Neural cell (in vitro differentiated cells): Measurements from ENCODE around the gene DROSHA. TPM values are rescaled to one million over a fixed set of nuclear protein-coding genes. Genes with fewer than 3 reads are reported as not detected.
"Not testable (repeated sequence)": the region's sequence is repeated elsewhere in the genome, so short reads cannot be mapped to it uniquely, and the experiment has no call there.

Source experiments
- H2AFZ ChIP-seq: fragments of 200-600, 300-800 bp; sonication (generic), shearing (Covaris generic); 2 replicates; pipeline ENCODE4 v1.6.0; 2014; ENCODE audit warnings: low read depth, mild to moderate bottlenecking, antibody characterized with exemption, low read length, moderate library complexity
- H3F3A ChIP-seq: fragments of 200-600 bp; shearing (Covaris generic); 2 replicates; pipeline ENCODE4 v1.6.1; 2016; ENCODE audit warnings: mild to moderate bottlenecking, moderate library complexity, mixed read lengths, antibody characterized with exemption, low read length; ENCODE audit not compliant: insufficient read depth, poor library complexity, severe bottlenecking
- H3K27ac ChIP-seq: fragments of 200-600, 300-800 bp; sonication (generic), shearing (Covaris generic); 2 replicates; pipeline ENCODE4 v1.5.1; 2014; ENCODE audit warnings: mild to moderate bottlenecking, low read length, moderate library complexity
- H3K27me3 ChIP-seq: fragments of 300-800, 200-600 bp; sonication (generic), shearing (Covaris generic); 2 replicates; pipeline ENCODE4 v1.6.0; 2014; ENCODE audit warnings: mild to moderate bottlenecking, low read depth, low read length, moderate library complexity; ENCODE audit not compliant: insufficient read depth
- H3K36me3 ChIP-seq: fragments of 300-800, 200-600 bp; sonication (generic), shearing (Covaris generic); 2 replicates; pipeline ENCODE4 v1.5.1; 2014; ENCODE audit warnings: mild to moderate bottlenecking, antibody characterized with exemption, low read length, moderate library complexity; ENCODE audit not compliant: insufficient read depth
- H3K4me2 ChIP-seq: fragments of 300-800, 200-600 bp; sonication (generic), shearing (Covaris generic); 2 replicates; pipeline ENCODE4 v1.6.0; 2014; ENCODE audit warnings: mild to moderate bottlenecking, low read length
- H3K4me3 ChIP-seq: fragments of 300-800, 200-600 bp; sonication (generic), shearing (Covaris generic); 2 replicates; pipeline ENCODE4 v1.5.1; 2014; ENCODE audit warnings: mild to moderate bottlenecking, low read length, moderate library complexity
- H3K79me2 ChIP-seq: fragments of 200-600 bp; shearing (Covaris generic); replicated peaks from 2 replicates; pipeline ENCODE4 v1.6.0; 2014; ENCODE audit warnings: mild to moderate bottlenecking, low read length, moderate library complexity; ENCODE audit not compliant: insufficient read depth
- H3K9ac ChIP-seq: fragments of 300-800, 200-600 bp; sonication (generic), shearing (Covaris generic); 2 replicates; pipeline ENCODE4 v1.6.1; 2016; ENCODE audit warnings: mild to moderate bottlenecking, low read length, mixed read lengths
- H3K9me2 ChIP-seq: fragments of 200-600 bp; shearing (Covaris generic); 2 replicates; pipeline ENCODE4 v1.6.1; 2016; ENCODE audit warnings: mild to moderate bottlenecking, low read length, mixed read lengths; ENCODE audit not compliant: insufficient read depth
- H3K9me3 ChIP-seq: fragments of 200-600, 300-800 bp; sonication (generic), shearing (Covaris generic); 2 replicates; pipeline ENCODE4 v1.6.1; 2016; ENCODE audit warnings: mild to moderate bottlenecking, mixed run types, low read length, moderate library complexity, mixed read lengths
- H4K20me1 ChIP-seq: fragments of 200-600 bp; shearing (Covaris generic); 2 replicates; pipeline ENCODE4 v1.6.1; 2016; ENCODE audit warnings: mild to moderate bottlenecking, mixed run types; ENCODE audit not compliant: insufficient read depth
- CTCF ChIP-seq: fragments of 450-650 bp; IDR thresholded peaks from 2 replicates; pipeline ENCODE4 v1.5.1; 2014; ENCODE audit warnings: antibody characterized with exemption, mild to moderate bottlenecking, moderate library complexity; ENCODE audit not compliant: poor library complexity, severe bottlenecking
- EP300 ChIP-seq: fragments of 450-650 bp; conservative IDR thresholded peaks from 2 replicates; pipeline ENCODE4 v1.6.1; 2014; ENCODE audit warnings: antibody characterized with exemption, mild to moderate bottlenecking, moderate library complexity; ENCODE audit not compliant: poor library complexity, severe bottlenecking
- EZH2 ChIP-seq: fragments of 200-600, 300-800 bp; shearing (Covaris generic), sonication (generic); IDR thresholded peaks from 2 replicates; pipeline ENCODE4 v1.6.1; 2014; ENCODE audit warnings: antibody characterized with exemption, low read length, borderline replicate concordance, mild to moderate bottlenecking; ENCODE audit not compliant: insufficient read depth, poor library complexity, severe bottlenecking
- MXI1 ChIP-seq: fragments of 450-650 bp; conservative IDR thresholded peaks from 2 replicates; pipeline ENCODE4 v1.6.1; 2014; ENCODE audit warnings: antibody characterized with exemption, mild to moderate bottlenecking; ENCODE audit not compliant: poor library complexity, severe bottlenecking
- POLR2AphosphoS5 ChIP-seq: IDR thresholded peaks from 2 replicates; pipeline ENCODE4 v1.6.1; 2012
- RAD21 ChIP-seq: fragments of 450-650 bp; conservative IDR thresholded peaks from 2 replicates; pipeline ENCODE4 v1.6.1; 2014; ENCODE audit warnings: antibody characterized with exemption, mild to moderate bottlenecking, moderate library complexity
- REST ChIP-seq: IDR thresholded peaks from 2 replicates; pipeline ENCODE4 v1.6.1; 2012; ENCODE audit warnings: borderline replicate concordance
- SMC3 ChIP-seq: fragments of 450-650 bp; conservative IDR thresholded peaks from 2 replicates; pipeline ENCODE4 v1.6.1; 2014; ENCODE audit warnings: antibody characterized with exemption, mild to moderate bottlenecking, moderate library complexity; ENCODE audit not compliant: poor library complexity
- TAF1 ChIP-seq: IDR thresholded peaks from 2 replicates; pipeline ENCODE4 v1.6.1; 2012; ENCODE audit warnings: low read depth
- polyA plus RNA-seq: library from polyadenylated mRNA; depleted of rRNA; stranded (reverse); fragments of >200 nt; gene quantifications from 2 replicates; pipeline ENCODE4 v1.2.3, GENCODE V29; 2014

Gene DROSHA
- polyA plus RNA-seq, 1 donor from 2014 or later, result 88.5 TPM

- Histone ChIP-seq H3K4me2 (no peak overlapping the region), H3K79me2 (no peaks in the 10 kb centered on the region), H4K20me1 (no peaks in the 10 kb centered on the region), H3F3A (no peaks in the 10 kb centered on the region), H3K36me3 (no peaks in the 10 kb centered on the region), H2AFZ (no peak overlapping the region), H3K27ac (no peak overlapping the region), H3K27me3 (no peaks in the 10 kb centered on the region), H3K9ac (no peak overlapping the region), H3K9me2 (no peaks in the 10 kb centered on the region), H3K4me3 (no peak overlapping the region), H3K9me3 (no peaks in the 10 kb centered on the region)
- TF ChIP-seq MXI1, result no peak
- TF ChIP-seq EP300, result no peak
- TF ChIP-seq TAF1, result no peak
- TF ChIP-seq REST, result no peak
- TF ChIP-seq POLR2AphosphoS5, result no peak
- TF ChIP-seq RAD21, result no peak
- TF ChIP-seq CTCF, result no peak
- no peak for TF ChIP-seq SMC3
- TF ChIP-seq EZH2, result no peak
Observed at GRCh38 chr5:31569068-31569467, 37.2 kb upstream of the DROSHA start.

- Histone ChIP-seq H3K9ac (no peak overlapping the region), H3K9me2 (no peaks in the 10 kb centered on the region), H3F3A (no peaks in the 10 kb centered on the region), H3K4me3 (no peak overlapping the region), H3K36me3 (no peaks in the 10 kb centered on the region), H3K79me2 (no peaks in the 10 kb centered on the region), H3K4me2 (no peak overlapping the region), H3K27me3 (no peaks in the 10 kb centered on the region), H3K27ac (no peak overlapping the region), H4K20me1 (no peaks in the 10 kb centered on the region), H3K9me3 (no peaks in the 10 kb centered on the region), H2AFZ (no peak overlapping the region)
- TF ChIP-seq MXI1, result no peak
- TF ChIP-seq REST, result no peak
- no peak for TF ChIP-seq RAD21
- TF ChIP-seq SMC3, result no peak
- TF ChIP-seq CTCF, result no peak
- no peak for TF ChIP-seq EP300
- no peak for TF ChIP-seq EZH2
- no peak for TF ChIP-seq TAF1
- TF ChIP-seq POLR2AphosphoS5, result no peak
Observed at GRCh38 chr5:31568302-31568835, 36.5 kb upstream of the DROSHA start.

- not testable (repeated sequence) for H4K20me1 ChIP-seq, H3K4me2 ChIP-seq, H3K79me2 ChIP-seq, H3K4me3 ChIP-seq, H3K9me3 ChIP-seq, H3K9me2 ChIP-seq, H3K9ac ChIP-seq, H2AFZ ChIP-seq, H3K36me3 ChIP-seq, H3K27me3 ChIP-seq, H3F3A ChIP-seq, H3K27ac ChIP-seq
Observed at GRCh38 chr5:31566362-31566761, 34.5 kb upstream of the DROSHA start.
